ENCODE measurements around the gene EDAR. TPM values are rescaled to one million over a fixed set of nuclear protein-coding genes. Genes with fewer than 3 reads are reported as not detected.

EDAR gene
- total RNA-seq, 4 donors from 2014 or later: not detected

GRCh38 chr2:108949316-108950239 is 39.4 kb downstream of the EDAR start:
- H3K4me3 ChIP-seq: no peak overlapping the region

GRCh38 chr2:108947271-108947907 is 41.6 kb downstream of the EDAR start:
- TF ChIP-seq CTCF (IDR thresholded peaks at IDR 0.05) (no peak), EP300 (IDR thresholded peaks at IDR 0.05) (no peak), POLR2AphosphoS5 (IDR thresholded peaks at IDR 0.05) (no peak), POLR2A (IDR thresholded peaks at IDR 0.05; ENCODE audit: low read depth) (no peak)
- intact Hi-C loops (cut with DNase I): loop anchor here (10.0 kb wide), 1 partner anchor 93 kb away; no protein-coding TSS in a partner anchor
- no peaks in the 10 kb centered on the region for H3K27me3 ChIP-seq
- H3K27ac ChIP-seq (replicated peaks in 1 of 4): no peak overlapping the region
- H3K36me3 ChIP-seq: no peaks in the 10 kb centered on the region
- DNase-seq (ENCODE audit: extremely low spot score): no peak
- peaks cover 0 to 16% (median 4%) of the 10 kb centered on the region in 4 donors for H3K4me1 ChIP-seq
- H3K9me3 ChIP-seq: peaks cover 0 to 17% (median 5%) of the 10 kb centered on the region in 4 donors
- 90% methylated on average over 5 of the region's 5 CpGs for WGBS
- H3K4me3 ChIP-seq: no peak overlapping the region

More at GRCh38 chr2:108949316-108950239, 39.4 kb downstream of the EDAR start:
- intact Hi-C loops (cut with DNase I): loop anchor here (5.0 to 10.0 kb wide), 2 partner anchors 37 to 95 kb away; no protein-coding TSS in a partner anchor
- WGBS: 67% methylated on average over 4 of the region's 4 CpGs
- Histone ChIP-seq H3K4me1 (peaks cover 0 to 12% (median 4%) of the 10 kb centered on the region in 4 donors), H3K9me3 (peaks cover 0 to 20% (median 10%) of the 10 kb centered on the region in 4 donors), H3K27me3 (no peaks in the 10 kb centered on the region), H3K27ac (replicated peaks in 1 of 4) (no peak overlapping the region), H3K36me3 (no peaks in the 10 kb centered on the region)
- DNase-seq (ENCODE audit: extremely low spot score): no peak
- TF ChIP-seq EP300 (IDR thresholded peaks at IDR 0.05): no peak
- no peak for TF ChIP-seq POLR2AphosphoS5 (IDR thresholded peaks at IDR 0.05)
- TF ChIP-seq POLR2A (IDR thresholded peaks at IDR 0.05; ENCODE audit: low read depth): no peak
- no peak for TF ChIP-seq CTCF (IDR thresholded peaks at IDR 0.05)

- intact Hi-C loops (cut with DNase I): loop anchor here (10.0 kb wide), 1 partner anchor 92 kb away; no protein-coding TSS in a partner anchor
- H3K9me3 ChIP-seq: peaks cover 0 to 9% (median 0%) of the 10 kb centered on the region in 4 donors
- no peak for DNase-seq (ENCODE audit: extremely low spot score)
Measured at GRCh38 chr2:108946442-108946841, 42.6 kb downstream of the EDAR start.

GRCh38 chr2:108945969-108946368 is 43.1 kb downstream of the EDAR start:
- Histone ChIP-seq H3K4me3 (no peak overlapping the region), H3K27me3 (no peaks in the 10 kb centered on the region), H3K4me1 (peaks cover 0 to 16% (median 4%) of the 10 kb centered on the region in 4 donors), H3K27ac (replicated peaks in 1 of 4) (no peak overlapping the region), H3K36me3 (no peaks in the 10 kb centered on the region), H3K9me3 (peaks cover 0 to 9% (median 0%) of the 10 kb centered on the region in 4 donors)
- WGBS: 43% methylated on average over 3 of the region's 5 CpGs
- intact Hi-C loops (cut with DNase I): loop anchor here (10.0 kb wide), 1 partner anchor 91 kb away; no protein-coding TSS in a partner anchor
- TF ChIP-seq POLR2AphosphoS5 (IDR thresholded peaks at IDR 0.05): no peak
- TF ChIP-seq POLR2A (IDR thresholded peaks at IDR 0.05; ENCODE audit: low read depth): no peak
- TF ChIP-seq CTCF (IDR thresholded peaks at IDR 0.05): no peak
- TF ChIP-seq EP300 (IDR thresholded peaks at IDR 0.05): no peak
- DNase-seq (ENCODE audit: extremely low spot score): no peak

More at GRCh38 chr2:108946442-108946841, 42.6 kb downstream of the EDAR start:
- Histone ChIP-seq H3K27ac (replicated peaks in 1 of 4) (no peak overlapping the region), H3K36me3 (no peaks in the 10 kb centered on the region), H3K4me1 (peaks cover 0 to 16% (median 4%) of the 10 kb centered on the region in 4 donors), H3K27me3 (no peaks in the 10 kb centered on the region), H3K4me3 (no peak overlapping the region)
- no peak for TF ChIP-seq POLR2A (IDR thresholded peaks at IDR 0.05; ENCODE audit: low read depth)
- TF ChIP-seq CTCF (IDR thresholded peaks at IDR 0.05): no peak
- no peak for TF ChIP-seq POLR2AphosphoS5 (IDR thresholded peaks at IDR 0.05)
- TF ChIP-seq EP300 (IDR thresholded peaks at IDR 0.05): no peak
- 100% methylated on average over 1 of the region's 1 CpG for WGBS

All from esophagus muscularis mucosa (tissue), 4 donors.